RWPE2 (cell line): ENCODE data around the gene FKBP1A.

Source experiments
- ATAC-seq: fragments of 200-7000 bp; cut with Tn5 transposase; 3 replicates; pipeline ENCODE4 v1.9.1; 2021; ENCODE audit warnings: low read depth
- DNase-seq: peaks from one replicate; pipeline ENCODE4 v3.0.0-alpha.2; 2020; ENCODE audit warnings: low spot score
- H3K27ac ChIP-seq: fragments of 450-650 bp; 2 replicates; pipeline ENCODE4 v1.5.1; 2017; ENCODE audit warnings: mild to moderate bottlenecking; ENCODE audit not compliant: poor library complexity, severe bottlenecking
- H3K27me3 ChIP-seq: fragments of 250-450 bp; sonication (Bioruptor Pico); 2 replicates; pipeline ENCODE4 v1.5.1; 2021; ENCODE audit warnings: mild to moderate bottlenecking, moderate library complexity; ENCODE audit not compliant: insufficient read depth, poor library complexity, severe bottlenecking
- H3K36me3 ChIP-seq: fragments of 250-450 bp; sonication (Bioruptor Pico); 2 replicates; pipeline ENCODE4 v1.5.1; 2020; ENCODE audit warnings: low read depth, mild to moderate bottlenecking, moderate library complexity
- H3K4me1 ChIP-seq: fragments of 250-450 bp; sonication (Bioruptor Pico); 2 replicates; pipeline ENCODE4 v1.5.1; 2021; ENCODE audit warnings: mild to moderate bottlenecking, moderate library complexity; ENCODE audit not compliant: insufficient read depth, poor library complexity, severe bottlenecking
- H3K4me3 ChIP-seq: fragments of 250-450 bp; sonication (Bioruptor Pico); 2 replicates; pipeline ENCODE4 v1.5.1; 2021; ENCODE audit warnings: mild to moderate bottlenecking, moderate library complexity; ENCODE audit not compliant: severe bottlenecking
- H3K9me3 ChIP-seq: fragments of 250-450 bp; sonication (Bioruptor Pico); 2 replicates; pipeline ENCODE4 v1.5.1; 2021; ENCODE audit warnings: mild to moderate bottlenecking, moderate library complexity; ENCODE audit not compliant: severe bottlenecking
- CTCF ChIP-seq: fragments of 450-650 bp; IDR thresholded peaks from one replicate; pipeline ENCODE4 v1.5.1; 2017; ENCODE audit warnings: mild to moderate bottlenecking, moderate library complexity; ENCODE audit not compliant: poor library complexity, severe bottlenecking

FKBP1A gene

GRCh38 chr20:1423625-1424106 lies 30.8 kb upstream of the FKBP1A start:
- Histone ChIP-seq H3K9me3 (peaks cover 3% of the 10 kb centered on the region), H3K4me3 (no peak overlapping the region), H3K36me3 (no peaks in the 10 kb centered on the region), H3K27me3 (no peaks in the 10 kb centered on the region), H3K27ac (no peak overlapping the region), H3K4me1 (peaks cover 10% of the 10 kb centered on the region)
- no peak for TF ChIP-seq CTCF
- DNase-seq (no peak), ATAC-seq (peak; percentile 50; the same call in 1 of the 3 replicates)

- ATAC-seq: no peak
- Histone ChIP-seq H3K36me3 (no peaks in the 10 kb centered on the region), H3K4me3 (no peak overlapping the region), H3K27ac (peak overlapping the region; percentile 13), H3K27me3 (no peaks in the 10 kb centered on the region), H3K9me3 (peaks cover 3% of the 10 kb centered on the region), H3K4me1 (peaks cover 15% of the 10 kb centered on the region)
- DNase-seq: no peak
- no peak for TF ChIP-seq CTCF
Measured at GRCh38 chr20:1423206-1423605, 30.4 kb upstream of the FKBP1A start.

GRCh38 chr20:1422753-1423152 lies 29.9 kb upstream of the FKBP1A start:
- TF ChIP-seq CTCF: no peak
- Histone ChIP-seq H3K27ac (peak overlapping the region; percentile 13), H3K9me3 (peaks cover 3% of the 10 kb centered on the region), H3K4me1 (peaks cover 19% of the 10 kb centered on the region), H3K27me3 (no peaks in the 10 kb centered on the region), H3K36me3 (no peaks in the 10 kb centered on the region), H3K4me3 (no peak overlapping the region)
- ATAC-seq (peak; percentile 53; the same call in 2 of the 3 replicates), DNase-seq (no peak)

- no peak overlapping the region for H3K27ac ChIP-seq
- no peak for TF ChIP-seq CTCF
- H3K36me3 ChIP-seq: no peaks in the 10 kb centered on the region
- no peaks in the 10 kb centered on the region for H3K27me3 ChIP-seq
- H3K4me3 ChIP-seq: no peak overlapping the region
- peaks cover 42% of the 10 kb centered on the region for H3K4me1 ChIP-seq
- ATAC-seq (no peak), DNase-seq (no peak)
- peaks cover 3% of the 10 kb centered on the region for H3K9me3 ChIP-seq
Measured at GRCh38 chr20:1420066-1420465, 27.2 kb upstream of the FKBP1A start.

GRCh38 chr20:1418350-1418749 lies 25.5 kb upstream of the FKBP1A start:
- TF ChIP-seq CTCF: no peak
- H3K27ac ChIP-seq: peak overlapping the region; percentile 88
- DNase-seq: no peak

More at GRCh38 chr20:1418350-1418749, 25.5 kb upstream of the FKBP1A start:
- Histone ChIP-seq H3K36me3 (no peaks in the 10 kb centered on the region), H3K4me3 (no peak overlapping the region), H3K9me3 (peaks cover 3% of the 10 kb centered on the region), H3K27me3 (no peaks in the 10 kb centered on the region), H3K4me1 (peaks cover 35% of the 10 kb centered on the region)
- ATAC-seq: peak; percentile 29; the same call in 1 of the 3 replicates
